GF-D8 (cell line): Measurements from ENCODE around the gene CKAP2L.

Source experiments
- DNase-seq: peaks from one replicate; lab custom pipeline; 2025; lab: John Stamatoyannopoulos, UW

Gene CKAP2L

GRCh38 chr2:112792419-112792818 is 28.0 kb upstream of the CKAP2L start:
- no peak for DNase-seq

GRCh38 chr2:112791693-112792230 is 27.4 kb upstream of the CKAP2L start:
- DNase-seq: no peak

DNA sequence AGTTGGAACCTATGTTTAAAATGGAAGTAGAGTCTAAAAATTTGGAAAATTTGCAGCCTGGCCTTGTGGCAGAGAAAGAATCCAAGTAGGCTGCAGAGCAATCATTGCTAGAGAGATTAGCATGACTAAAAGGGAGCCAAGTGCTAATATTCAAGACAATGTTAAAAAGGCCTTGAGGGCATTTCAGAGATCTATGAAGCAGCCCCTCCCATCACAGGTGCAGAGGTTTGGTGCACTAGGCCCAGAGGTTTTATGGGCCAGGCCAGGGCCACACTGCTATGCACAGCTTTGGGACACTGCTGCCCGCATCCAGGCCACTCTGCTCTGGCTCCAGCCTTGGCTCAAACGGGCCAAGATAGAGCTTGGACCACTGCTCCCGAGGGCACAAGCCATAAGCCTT is 26.6 kb upstream of the CKAP2L start:
- DNase-seq: no peak

- no peak for DNase-seq
These were observed 25.9 kb upstream of the CKAP2L start for GRCh38 chr2:112790305-112790704.

DNA sequence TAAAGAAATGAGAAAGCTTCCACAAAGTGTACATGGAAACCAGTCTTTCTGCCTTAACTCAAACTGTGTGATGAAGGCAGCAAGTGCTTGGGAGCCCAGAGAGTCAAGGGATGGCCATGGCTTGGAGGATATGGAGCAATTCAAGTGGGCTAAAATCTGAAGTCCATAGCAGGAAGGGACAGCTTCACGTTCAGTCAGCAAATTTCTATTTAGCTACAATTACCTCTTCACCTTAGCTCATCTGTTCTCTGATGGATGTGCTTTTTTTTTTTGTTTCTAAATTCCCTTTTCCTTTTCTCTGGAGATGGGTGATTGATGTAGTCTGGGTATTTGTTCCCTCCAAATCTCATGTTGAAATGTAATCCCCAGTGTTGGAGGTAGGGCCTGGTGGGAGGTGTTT is 24.8 kb upstream of the CKAP2L start:
- no peak for DNase-seq

DNA sequence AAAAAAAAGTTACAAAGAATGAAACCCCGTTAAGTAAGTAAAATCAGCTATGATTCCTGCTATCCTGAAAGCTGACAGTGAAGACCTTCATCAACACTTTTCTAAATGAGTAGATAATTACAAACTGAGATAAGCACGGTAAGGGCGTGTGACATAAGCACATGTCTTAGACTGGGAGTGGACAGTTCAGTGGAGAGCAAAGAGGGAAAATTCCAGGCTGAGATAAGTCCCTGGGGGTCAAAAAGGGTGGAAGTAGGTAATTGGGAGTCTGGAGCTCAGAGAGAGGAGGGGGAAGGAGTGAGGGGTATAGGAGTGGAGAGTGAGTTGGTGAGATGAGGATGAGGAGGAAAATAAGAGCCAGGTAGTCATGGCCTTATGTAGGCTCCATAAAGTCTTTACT is 24.2 kb upstream of the CKAP2L start:
- DNase-seq: no peak

DNA sequence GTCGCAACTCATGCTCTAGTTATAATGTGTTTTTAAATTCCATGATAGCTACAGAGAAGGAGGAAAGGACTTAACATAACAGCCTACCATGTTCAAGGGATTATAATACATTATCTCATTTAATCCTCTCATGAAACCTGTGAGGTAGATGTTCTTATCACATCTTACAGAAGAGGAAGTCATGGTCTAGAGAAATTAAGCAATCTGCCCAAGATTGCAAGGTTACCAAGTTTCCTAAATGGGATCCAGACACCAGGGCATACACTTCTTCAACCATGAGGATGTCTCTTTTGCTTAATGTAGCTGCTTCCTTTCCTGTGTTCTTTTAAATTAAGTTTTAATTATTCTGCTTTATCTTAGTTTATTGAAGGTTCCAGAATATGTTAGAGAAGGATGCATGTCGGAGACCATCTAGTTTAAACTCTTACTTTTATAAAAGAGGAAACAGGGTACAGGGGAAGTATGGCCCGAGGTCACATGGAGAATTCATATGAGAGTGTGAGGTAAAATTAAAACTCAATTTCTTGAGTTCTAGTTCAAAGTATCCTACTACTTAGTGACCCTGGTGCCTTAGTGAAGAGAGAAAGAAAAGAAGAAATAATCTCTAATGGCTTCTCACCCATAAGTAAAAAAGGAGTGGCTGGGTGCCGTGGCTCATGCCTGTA is 23.5 kb upstream of the CKAP2L start:
- peak; percentile 97 for DNase-seq

DNA sequence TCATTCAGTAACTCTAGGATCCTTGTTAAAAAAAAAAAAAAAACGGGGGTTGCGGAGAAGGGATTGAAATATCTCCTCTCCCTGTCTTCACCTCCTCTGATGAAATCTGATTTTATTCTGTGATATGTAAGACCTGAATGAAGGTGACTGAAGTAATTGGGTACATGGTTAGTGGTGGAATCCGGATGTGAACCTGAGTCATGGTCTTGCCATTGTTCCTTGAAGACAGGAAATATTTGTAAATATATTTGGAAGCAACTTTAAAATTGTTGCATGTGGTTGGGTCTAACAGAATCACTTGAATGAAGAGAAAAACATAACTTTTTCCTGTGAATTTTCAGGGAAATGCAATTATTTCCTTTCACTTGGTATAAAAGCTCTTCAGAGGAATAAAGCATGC is 22.9 kb upstream of the CKAP2L start:
- DNase-seq: peak; percentile 65

- no peak for DNase-seq
These were observed 20.1 kb upstream of the CKAP2L start, which contains the start of gene IL1A for GRCh38 chr2:112784199-112785189. IL1A (minus strand) TSS chr2:112784493; CDS start chr2:112783770, 723 bp downstream.

GRCh38 chr2:112783187-112783714 is 18.8 kb upstream of the CKAP2L start:
- DNase-seq: no peak

DNA sequence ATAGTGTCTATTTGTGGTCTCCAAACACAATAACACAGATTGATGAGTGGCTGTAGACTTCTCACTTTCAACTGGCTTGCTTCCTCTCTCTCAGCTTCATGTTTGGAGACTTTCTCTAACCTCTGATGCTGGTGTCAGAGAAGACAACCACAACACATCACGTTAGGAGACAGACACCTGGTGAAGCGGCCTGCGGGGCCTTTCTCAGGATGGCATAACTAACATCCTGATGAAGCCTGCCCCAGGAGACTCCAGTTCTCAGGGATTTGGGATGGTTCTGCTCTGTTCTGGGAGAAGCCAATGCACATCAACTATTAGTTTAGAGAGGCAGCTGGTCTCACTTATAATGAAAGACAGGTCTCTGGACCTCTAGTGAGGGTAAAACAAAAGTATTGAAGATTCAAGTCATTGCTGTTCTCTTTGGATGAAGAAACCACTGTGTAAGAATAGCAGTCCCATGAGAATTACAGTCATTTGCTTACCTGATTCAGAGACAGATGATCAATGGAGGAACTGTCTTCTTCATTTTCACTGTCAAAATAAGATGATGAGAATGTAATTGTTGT is 17.9 kb upstream of the CKAP2L start:
- no peak for DNase-seq

- DNase-seq: no peak
These were observed 15.2 kb upstream of the CKAP2L start for GRCh38 chr2:112779598-112779997.

DNA sequence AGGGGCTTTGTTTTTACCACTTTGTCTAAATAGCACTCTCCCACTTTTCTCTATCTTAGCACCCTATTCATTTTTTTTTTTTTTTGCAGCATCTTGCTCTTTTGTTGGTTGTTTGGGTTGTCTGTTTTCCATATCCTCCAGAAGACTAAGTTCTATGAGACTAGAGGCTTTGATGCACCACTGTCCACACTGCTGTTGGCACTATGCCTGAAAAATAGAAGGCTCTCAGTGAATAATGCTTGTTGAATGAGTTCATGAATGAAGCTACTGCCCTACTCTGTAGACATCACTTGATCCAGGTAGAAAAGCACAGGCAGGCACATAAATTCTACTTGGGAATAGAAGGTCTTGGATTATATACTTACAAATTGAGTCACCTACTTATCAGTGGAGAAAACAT is 12.6 kb upstream of the CKAP2L start:
- no peak for DNase-seq

DNA sequence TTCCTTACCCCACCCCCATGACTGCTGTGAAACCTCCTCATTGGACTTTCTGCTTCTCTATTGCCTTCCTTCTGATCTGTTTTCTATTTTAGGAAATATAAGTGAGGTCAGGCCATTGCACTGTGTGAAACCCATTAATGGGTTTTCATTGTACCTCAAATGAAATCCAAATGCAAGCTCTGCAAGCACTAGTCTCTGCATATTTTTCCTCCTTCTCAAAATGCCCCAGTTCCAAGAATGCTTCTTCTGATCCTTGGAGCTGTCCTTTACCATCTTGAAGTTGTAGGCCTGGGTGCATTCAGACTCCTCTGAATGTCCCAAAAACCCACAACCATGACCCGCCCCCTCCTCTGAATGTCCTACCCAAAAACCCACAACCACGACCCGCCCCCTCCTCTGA is 11.7 kb upstream of the CKAP2L start:
- no peak for DNase-seq

- no peak for DNase-seq
These were observed 10.3 kb upstream of the CKAP2L start for GRCh38 chr2:112774536-112775285.

GRCh38 chr2:112773556-112773955 is 9.1 kb upstream of the CKAP2L start:
- no peak for DNase-seq

DNA sequence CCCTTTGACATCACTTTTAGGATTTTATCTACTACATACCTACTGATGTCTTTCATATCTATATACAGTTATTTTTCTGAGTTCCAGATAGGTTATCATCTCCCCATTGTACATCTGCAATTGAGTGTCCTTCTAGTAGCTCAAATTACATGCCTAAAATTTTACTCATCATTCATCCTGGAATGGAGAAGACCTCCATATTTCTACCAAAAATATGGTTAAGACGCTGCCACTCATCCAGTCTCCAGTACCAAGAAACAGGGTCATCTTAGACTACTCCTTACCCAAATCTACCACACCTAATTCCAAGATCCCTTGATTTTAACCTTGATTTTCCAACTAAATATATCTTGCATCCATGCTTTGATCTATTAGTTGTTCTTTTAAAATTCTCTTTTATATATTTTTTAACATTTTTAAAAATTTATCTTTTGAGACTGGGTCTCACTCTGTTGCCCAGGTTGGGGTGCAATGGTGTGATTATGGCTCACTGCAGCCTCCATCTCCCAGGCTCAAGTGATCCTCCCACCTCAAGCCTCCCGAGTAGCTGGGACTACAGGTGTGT is 8.6 kb upstream of the CKAP2L start:
- DNase-seq: no peak

DNA sequence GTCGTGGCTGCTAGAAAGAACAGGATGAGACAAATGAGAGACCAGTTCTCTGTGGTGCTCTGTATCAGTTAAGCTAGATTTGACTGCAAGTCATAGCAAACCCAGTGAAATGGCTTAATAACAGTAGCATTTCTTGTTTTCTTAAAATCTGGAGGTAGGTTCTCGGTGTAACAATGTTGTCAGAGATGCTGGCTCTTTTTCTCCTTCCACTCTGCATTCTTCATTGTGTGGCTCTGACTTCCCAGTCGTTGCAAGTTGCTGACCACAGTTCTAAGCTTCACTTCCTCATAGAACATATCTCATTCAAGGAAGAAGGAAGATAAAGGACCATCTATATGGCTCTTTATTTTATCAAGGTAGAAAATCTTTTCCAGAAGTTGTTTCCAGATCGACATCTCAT is 7.9 kb upstream of the CKAP2L start:
- peak; percentile 45 for DNase-seq

GRCh38 chr2:112768432-112768831 is 4.0 kb upstream of the CKAP2L start:
- DNase-seq: no peak

DNA sequence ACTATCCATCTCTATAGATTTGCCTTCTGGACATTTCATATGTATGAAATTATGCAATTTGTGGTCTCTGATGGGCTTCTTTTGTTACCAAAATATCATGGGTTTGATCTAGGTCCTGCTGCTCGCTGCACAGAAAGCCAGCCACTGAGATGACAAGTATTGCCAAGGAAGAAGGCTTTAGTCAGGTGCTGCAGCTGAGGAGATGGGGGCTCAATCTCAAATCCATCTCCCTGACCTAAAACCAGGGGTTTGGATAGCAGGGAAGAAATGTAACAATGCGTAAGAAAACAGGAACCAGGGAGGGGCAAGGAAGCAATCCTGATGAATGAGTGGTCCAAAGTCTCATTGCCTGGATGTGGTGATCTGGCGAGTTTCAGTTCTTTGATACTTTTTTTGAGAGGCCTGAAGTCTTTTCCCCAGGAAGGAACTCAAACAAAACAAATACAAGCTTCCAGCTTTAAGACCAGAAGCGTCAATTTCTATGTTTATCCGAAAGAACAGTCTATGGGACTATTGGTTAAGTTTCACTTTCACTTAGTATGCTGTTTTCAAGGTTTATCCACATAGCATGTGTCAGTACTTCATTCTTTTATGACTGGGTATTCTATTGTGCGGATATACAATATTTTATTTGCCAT is 3.4 kb upstream of the CKAP2L start:
- no peak for DNase-seq

GRCh38 chr2:112765251-112765650 is 842 bp upstream of the CKAP2L start:
- no peak for DNase-seq
